Pancreas (tissue), 10 donors: ENCODE measurements around the gene PHF21A. TPM values are rescaled to one million over a fixed set of nuclear protein-coding genes. Genes with fewer than 3 reads are reported as not detected.
"Not testable (repeated sequence)": the region's sequence is repeated elsewhere in the genome, so short reads cannot be mapped to it uniquely, and the experiment has no call there.

Experiments used
- ATAC-seq, 4 donors: fragments of 200-7000 bp; cut with Tn5 transposase; one replicate each; pipeline versions ENCODE4 v1.8.0 to v1.9.1; 2020; ENCODE audit warnings: mild to moderate bottlenecking in 4 of 4, moderate library complexity in 4 of 4
- DNase-seq, 6 donors: peaks; one replicate each; pipeline ENCODE4 v3.0.0-alpha.2; 2020
- FAIRE-seq: peaks from 2 replicates; lab custom pipeline; 2012; peaks lifted over from hg19 to GRCh38; lab: Jason Lieb, UNC
- H3K27ac ChIP-seq, 4 donors: fragments of 200-600 bp; sonication (generic); 1 replicate in 3 of 4; 2 replicates in 1 of 4; pipeline versions ENCODE4 v1.5.0 to v1.8.0; 2020
- H3K27me3 ChIP-seq, 4 donors: fragments of 200-600 bp; one replicate each; pipeline ENCODE4 v1.8.0; 2021
- H3K36me3 ChIP-seq, 3 donors: fragments of 200-600 bp; sonication (generic) in 1 of 3; one replicate each; pipeline versions ENCODE4 v1.5.0 to v1.8.0; 2020 to 2021
- H3K4me1 ChIP-seq, 3 donors: fragments of 200-600 bp; one replicate each; pipeline ENCODE4 v1.8.0; 2021
- H3K4me3 ChIP-seq, 4 donors: fragments of 200-600 bp; sonication (generic) in 2 of 4; one replicate each; pipeline versions ENCODE4 v1.5.0 to v1.8.0; 2020 to 2021
- H3K9me3 ChIP-seq, 4 donors: fragments of 200-600 bp; one replicate each; pipeline ENCODE4 v1.8.0; 2021
- WGBS, 2 donors: extraction: QIAGEN DNeasy Blood & Tissue Kit; methylation state at CpG; one replicate each; pipeline ENCODE4 v1.1.7; 2013; 5-methylcytosine and 5-hydroxymethylcytosine counted together
- intact Hi-C, 3 donors: fragments of 100-400 bp; cut with DNase I; formaldehyde crosslinking; loops; one replicate each; pipeline versions ENCODE4 v1.11.1 to v1.14.2; 2022
- polyA plus RNA-seq, 2 donors: library from polyadenylated mRNA; stranded (reverse); fragments of 200-250 nt; gene quantifications; one replicate each; pipeline ENCODE4 v1.2.3, GENCODE V29; 2013
- total RNA-seq, 6 donors: library from RNA; stranded (reverse); fragmentation: NEBNext Ultra II Directional in 4 of 6; extraction: Animal tissue kit (Norgen Biotek cat#: 25700) in 4 of 6; gene quantifications; one replicate each; pipeline versions ENCODE4 v1.2.1 to v1.2.4, GENCODE V29; 2021 to 2023
- TF ChIP-seq, protein P1 (sequence below), 4 donors: fragments of 200-600 bp; sonication (generic) in 3 of 4; IDR thresholded peaks; one replicate each; pipeline versions ENCODE4 v1.5.0 to v1.8.0; 2021; ENCODE audit warnings: antibody characterized with exemption in 4 of 4
- donor health status: healthy with polysubstance abuse.
- donor health status: DM: no; HTN: no; CAD: no; lungs with moderate emphysema.
- donor health status: DM: no; HTN: no; CAD: no.
- donor health status: control.
- donor health status: control.
- donor health status: Bipolar disorder and iron deficiency.
- donor health status: DM: yes; HTN: yes; CAD: no.
- donor health status: DM: no; HTN: no; CAD: no.
- donor health status: DM: no; HTN: no; CAD: no.
- donor health status: DM: yes; HTN: yes; CAD: no.

Gene PHF21A
- total and polyA plus RNA-seq, 8 donors = 11.4 to 30.3 (median 14.4) TPM

DNA sequence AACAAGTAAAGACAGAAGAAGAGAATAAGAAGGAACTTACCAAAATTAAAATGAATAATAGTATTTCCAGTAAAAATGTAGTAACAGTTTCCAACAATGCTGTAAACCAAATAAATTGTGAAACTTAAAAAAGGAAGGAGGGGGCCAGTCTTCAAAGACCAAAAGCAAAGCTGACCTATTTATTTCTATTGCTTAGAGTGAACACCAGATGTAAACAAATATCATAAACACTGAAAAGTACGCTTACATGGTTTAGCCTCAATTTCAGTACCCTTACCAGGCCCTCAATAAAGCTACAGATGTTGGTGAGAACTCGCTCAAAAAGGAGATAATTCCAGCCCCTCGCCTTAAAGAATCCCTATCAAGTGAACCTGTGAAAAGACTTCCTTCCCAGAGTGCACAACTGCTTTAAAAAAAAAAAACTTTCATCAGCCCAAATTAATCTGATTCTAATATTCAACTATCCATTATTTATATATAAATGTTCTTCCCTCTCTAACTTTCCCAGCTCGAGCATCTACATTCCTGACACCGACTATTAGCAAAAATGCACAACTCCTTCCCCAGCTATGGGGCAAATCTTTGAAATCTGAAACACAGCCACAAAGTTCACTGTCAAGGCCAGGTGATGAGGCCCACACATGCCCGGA, 2.4 kb downstream of the PHF21A start:
- H3K36me3 ChIP-seq = no peaks in the 10 kb centered on the region
- WGBS, 2 donors = 31 to 41% methylated on average over 6 of the region's 6 CpGs
- H3K4me3 ChIP-seq = peak overlapping the region in 3 of 4 donors; percentile 35 to 73 (median 71)
- H3K27me3 ChIP-seq = no peaks in the 10 kb centered on the region
- no peaks in the 10 kb centered on the region for H3K9me3 ChIP-seq
- ATAC-seq (no peak), FAIRE-seq (no peak), DNase-seq (no peak)
- TF ChIP-seq, protein P1, sequence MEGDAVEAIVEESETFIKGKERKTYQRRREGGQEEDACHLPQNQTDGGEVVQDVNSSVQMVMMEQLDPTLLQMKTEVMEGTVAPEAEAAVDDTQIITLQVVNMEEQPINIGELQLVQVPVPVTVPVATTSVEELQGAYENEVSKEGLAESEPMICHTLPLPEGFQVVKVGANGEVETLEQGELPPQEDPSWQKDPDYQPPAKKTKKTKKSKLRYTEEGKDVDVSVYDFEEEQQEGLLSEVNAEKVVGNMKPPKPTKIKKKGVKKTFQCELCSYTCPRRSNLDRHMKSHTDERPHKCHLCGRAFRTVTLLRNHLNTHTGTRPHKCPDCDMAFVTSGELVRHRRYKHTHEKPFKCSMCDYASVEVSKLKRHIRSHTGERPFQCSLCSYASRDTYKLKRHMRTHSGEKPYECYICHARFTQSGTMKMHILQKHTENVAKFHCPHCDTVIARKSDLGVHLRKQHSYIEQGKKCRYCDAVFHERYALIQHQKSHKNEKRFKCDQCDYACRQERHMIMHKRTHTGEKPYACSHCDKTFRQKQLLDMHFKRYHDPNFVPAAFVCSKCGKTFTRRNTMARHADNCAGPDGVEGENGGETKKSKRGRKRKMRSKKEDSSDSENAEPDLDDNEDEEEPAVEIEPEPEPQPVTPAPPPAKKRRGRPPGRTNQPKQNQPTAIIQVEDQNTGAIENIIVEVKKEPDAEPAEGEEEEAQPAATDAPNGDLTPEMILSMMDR (IDR thresholded peaks at IDR 0.05) = no peak
- peak overlapping the region in 3 of 4 donors; percentile 68 to 93 (median 91) for H3K27ac ChIP-seq
- intact Hi-C loops = no loop called here
- peaks cover 0 to 43% (median 14%) of the 10 kb centered on the region in 3 donors for H3K4me1 ChIP-seq

DNA sequence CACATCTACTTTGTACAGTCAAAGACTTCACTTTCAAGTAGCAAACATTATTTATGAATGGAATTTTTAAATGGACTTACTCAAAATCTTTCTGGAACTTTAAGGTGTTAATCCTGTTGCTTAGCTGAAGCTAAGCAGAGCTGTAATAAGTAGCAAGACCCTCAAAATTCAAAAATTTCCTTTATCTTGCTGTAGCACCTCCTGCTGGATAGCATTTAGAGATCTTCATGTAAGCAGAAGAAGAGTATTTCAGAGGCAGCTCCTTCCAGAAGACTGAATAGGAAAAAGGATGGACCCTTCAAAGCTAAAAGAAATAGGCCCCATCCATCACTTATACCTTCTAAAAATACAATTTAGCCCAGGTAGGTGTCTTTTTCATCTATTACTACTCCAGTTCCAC, 3.4 kb downstream of the PHF21A start:
- FAIRE-seq = no peak
- H3K4me1 ChIP-seq = peaks cover under 1 to 45% (median 14%) of the 10 kb centered on the region in 3 donors
- no peak overlapping the region for H3K27ac ChIP-seq

DNA sequence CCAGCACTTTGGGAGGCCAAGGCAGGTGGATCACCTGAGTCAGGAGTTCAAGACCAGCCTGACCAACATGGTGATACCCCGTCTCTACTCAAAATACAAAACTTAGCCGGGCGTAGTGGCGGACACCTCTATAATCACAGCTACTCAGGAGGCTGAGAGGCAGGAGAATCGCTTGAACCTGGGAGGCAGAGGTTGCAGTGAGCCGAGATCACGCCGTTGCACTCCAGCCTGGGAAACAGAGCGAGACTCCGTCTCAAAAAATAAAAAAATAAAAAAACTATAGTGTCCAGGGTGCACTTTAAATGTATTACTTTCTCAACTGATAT, 4.6 kb downstream of the PHF21A start:
- H3K4me3 ChIP-seq, FAIRE-seq, H3K27ac ChIP-seq, DNase-seq, ATAC-seq, H3K36me3 ChIP-seq, H3K27me3 ChIP-seq, intact Hi-C loops, H3K9me3 ChIP-seq: not testable (repeated sequence)
- WGBS, 2 donors = 94% methylated on average over 10 of the region's 10 CpGs
- peaks cover 6 to 47% (median 18%) of the 10 kb centered on the region in 3 donors for H3K4me1 ChIP-seq

More for the DNA sequence above, 3.4 kb downstream of the PHF21A start:
- Histone ChIP-seq H3K9me3 (no peaks in the 10 kb centered on the region), H3K36me3 (no peaks in the 10 kb centered on the region), H3K4me3 (no peak overlapping the region), H3K27me3 (no peaks in the 10 kb centered on the region)
- TF ChIP-seq, protein P1 (IDR thresholded peaks at IDR 0.05) = no peak
- intact Hi-C loops = no loop called here
- no peak for DNase-seq
- ATAC-seq = no peak

DNA sequence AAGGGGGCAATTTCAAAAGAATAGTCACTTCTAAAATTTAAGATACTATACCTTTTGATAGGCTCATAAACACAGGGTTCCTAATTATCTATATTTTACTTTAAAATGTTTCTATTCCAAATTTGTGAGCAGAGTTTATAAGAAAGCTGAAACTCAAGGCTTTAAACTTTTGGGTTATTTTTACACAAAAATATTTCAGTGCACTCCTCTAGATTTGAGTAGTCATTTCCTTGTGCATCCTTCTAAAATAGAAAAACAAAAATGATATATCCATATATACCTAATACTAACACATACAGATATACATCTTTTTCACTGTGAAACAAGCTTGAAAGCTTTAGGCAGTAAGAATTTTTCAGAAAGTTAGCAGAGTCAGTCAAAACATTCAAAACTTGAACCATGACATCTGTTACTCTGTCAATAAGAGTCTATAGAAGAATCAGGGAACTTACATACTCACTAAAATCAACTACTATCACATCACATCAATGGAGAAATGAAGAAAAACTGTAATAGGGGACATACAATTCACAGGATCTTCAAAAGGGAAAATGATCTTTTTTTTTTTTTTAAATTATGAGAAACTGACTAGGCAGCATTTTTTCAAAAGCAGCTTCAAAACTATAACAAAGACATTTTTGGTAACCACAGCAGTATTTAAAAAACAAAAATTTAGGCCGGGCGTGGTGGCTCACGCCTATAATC, 5.1 kb downstream of the PHF21A start:
- TF ChIP-seq, protein P1 (IDR thresholded peaks at IDR 0.05) = no peak
- Histone ChIP-seq H3K4me3 (no peak overlapping the region), H3K27me3 (no peaks in the 10 kb centered on the region), H3K9me3 (no peaks in the 10 kb centered on the region), H3K36me3 (no peaks in the 10 kb centered on the region), H3K27ac (no peak overlapping the region), H3K4me1 (peaks cover 6 to 47% (median 18%) of the 10 kb centered on the region in 3 donors)
- DNase-seq (no peak), FAIRE-seq (no peak), ATAC-seq (no peak)
- WGBS, 2 donors = 88 to 94% methylated on average over 3 of the region's 3 CpGs
- intact Hi-C loops = no loop called here

DNA sequence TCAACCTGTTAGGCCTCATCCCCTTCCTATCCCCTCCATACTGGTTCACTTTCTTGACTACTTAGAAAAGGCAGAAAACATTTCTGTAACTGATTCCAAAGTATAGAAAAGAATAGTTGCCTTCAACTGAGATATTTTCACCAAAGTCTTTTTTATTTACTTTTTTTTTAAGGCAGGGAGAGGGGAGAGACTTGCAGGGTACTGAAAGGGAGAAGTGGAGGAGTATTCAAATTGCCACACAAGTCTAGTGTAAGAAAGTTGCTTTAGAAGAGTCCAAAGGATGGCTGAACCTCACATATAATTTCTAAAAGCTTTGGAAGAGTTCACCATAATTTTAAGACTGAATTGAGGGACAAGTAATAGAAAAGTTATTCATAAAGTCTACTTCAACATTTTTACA, 6.3 kb downstream of the PHF21A start:
- FAIRE-seq (no peak), DNase-seq (no peak), ATAC-seq (no peak)
- TF ChIP-seq, protein P1 (IDR thresholded peaks at IDR 0.05) = no peak
- Histone ChIP-seq H3K36me3 (no peaks in the 10 kb centered on the region), H3K27ac (no peak overlapping the region), H3K4me1 (peaks cover 6 to 47% (median 18%) of the 10 kb centered on the region in 3 donors), H3K9me3 (no peaks in the 10 kb centered on the region), H3K4me3 (no peak overlapping the region), H3K27me3 (no peaks in the 10 kb centered on the region)
- intact Hi-C loops = no loop called here
